Small intestine (tissue), 7 donors: ENCODE results near the gene FAM13B. TPM values are rescaled to one million over a fixed set of nuclear protein-coding genes. Genes with fewer than 3 reads are reported as not detected.
A peak's percentile ranks its signal among the peaks of the same experiment; 100 is the strongest.
"Not testable (repeated sequence)": the region's sequence is repeated elsewhere in the genome, so short reads cannot be mapped to it uniquely, and the experiment has no call there.

ENCODE experiments used
- DNase-seq, 2 donors: peaks; one replicate each; pipeline versions ENCODE4 v3.0.0 to v3.0.0-alpha.2; 2013
- FAIRE-seq: peaks from 2 replicates; lab custom pipeline; 2012; peaks lifted over from hg19 to GRCh38; lab: Jason Lieb, UNC
- H3K27ac ChIP-seq, 3 donors: one replicate each; pipeline ENCODE4 v1.5.1; 2013; ENCODE audit warnings: low read length in 2 of 3, mild to moderate bottlenecking in 2 of 3, control low read depth in 1 of 3, inconsistent platforms in 1 of 3, low read depth in 1 of 3, moderate library complexity in 1 of 3
- H3K27me3 ChIP-seq, 3 donors: one replicate each; pipeline ENCODE4 v1.6.1; 2013; ENCODE audit warnings: low read length in 3 of 3, inconsistent platforms in 1 of 3; ENCODE audit not compliant: control insufficient read depth in 3 of 3, insufficient read depth in 3 of 3
- H3K36me3 ChIP-seq, 3 donors: one replicate each; pipeline ENCODE4 v1.6.1; 2013; ENCODE audit warnings: low read length in 3 of 3, inconsistent platforms in 1 of 3, low read depth in 1 of 3, mild to moderate bottlenecking in 1 of 3, moderate library complexity in 1 of 3; ENCODE audit not compliant: control insufficient read depth in 3 of 3, insufficient read depth in 2 of 3
- H3K4me1 ChIP-seq, 3 donors: one replicate each; pipeline ENCODE4 v1.6.1; 2013; ENCODE audit warnings: low read length in 2 of 3, inconsistent platforms in 1 of 3, low read depth in 1 of 3, mild to moderate bottlenecking in 1 of 3, moderate library complexity in 1 of 3; ENCODE audit not compliant: control insufficient read depth in 3 of 3, insufficient read depth in 2 of 3
- H3K4me3 ChIP-seq, 3 donors: one replicate each; pipeline ENCODE4 v1.5.1; 2013; ENCODE audit warnings: low read length in 3 of 3, control low read depth in 1 of 3, inconsistent platforms in 1 of 3, low read depth in 1 of 3, mild to moderate bottlenecking in 1 of 3, moderate library complexity in 1 of 3
- H3K9me3 ChIP-seq, 2 donors: one replicate each; pipeline ENCODE4 v1.6.1; 2013; ENCODE audit warnings: low read depth in 1 of 2, low read length in 1 of 2; ENCODE audit not compliant: control insufficient read depth in 2 of 2, insufficient read depth in 1 of 2
- WGBS, 3 donors: extraction: QIAGEN DNeasy Blood & Tissue Kit; methylation state at CpG; one replicate each; pipeline ENCODE4 v1.1.7; 2013; 5-methylcytosine and 5-hydroxymethylcytosine counted together
- polyA plus RNA-seq, 4 donors: library from polyadenylated mRNA; stranded (reverse) in 3 of 4; unstranded in 1 of 4; fragments of 200-250 nt in 3 of 4; fragments of 120-200 nt in 1 of 4; gene quantifications; one replicate each; pipeline versions ENCODE4 v1.2.1 to v1.2.3, GENCODE V29; 2013
- donor health status: healthy with polysubstance abuse.
- donor health status: control.
- donor health status: control.
- donor health status: Bipolar disorder and iron deficiency.
- donor health status: healthy.

FAM13B gene
- polyA plus RNA-seq, 4 donors, result 5.8 to 21.9 (median 8.8) TPM

DNA sequence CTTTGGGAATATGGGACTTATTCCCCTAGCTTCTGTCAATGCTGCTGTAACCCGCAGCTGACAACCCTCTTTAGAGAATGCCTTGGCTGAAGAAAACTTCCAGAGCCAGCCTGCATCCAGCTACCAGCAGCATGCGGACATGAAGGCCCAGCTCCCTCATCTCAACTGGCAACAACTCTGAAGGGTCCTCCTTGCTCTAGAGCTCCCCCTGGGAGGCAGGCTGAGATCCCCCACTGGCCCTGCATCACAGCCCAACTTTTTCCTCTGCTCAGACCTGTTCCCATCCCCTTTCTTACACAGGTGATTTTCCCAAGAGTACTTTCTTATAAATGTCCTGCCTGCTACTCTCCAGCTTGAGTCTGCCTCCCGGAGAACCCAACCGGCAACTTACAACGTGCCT is 32.2 kb upstream of the FAM13B start:
- Histone ChIP-seq H3K27ac (no peak overlapping the region), H3K27me3 (no peaks in the 10 kb centered on the region), H3K36me3 (no peaks in the 10 kb centered on the region), H3K4me1 (no peaks in the 10 kb centered on the region), H3K4me3 (no peak overlapping the region), H3K9me3 (no peaks in the 10 kb centered on the region)
- no peak for DNase-seq
- no peak for FAIRE-seq
- WGBS, 3 donors, result 77 to 85% (median 85%) methylated on average over 5 of the region's 5 CpGs

DNA sequence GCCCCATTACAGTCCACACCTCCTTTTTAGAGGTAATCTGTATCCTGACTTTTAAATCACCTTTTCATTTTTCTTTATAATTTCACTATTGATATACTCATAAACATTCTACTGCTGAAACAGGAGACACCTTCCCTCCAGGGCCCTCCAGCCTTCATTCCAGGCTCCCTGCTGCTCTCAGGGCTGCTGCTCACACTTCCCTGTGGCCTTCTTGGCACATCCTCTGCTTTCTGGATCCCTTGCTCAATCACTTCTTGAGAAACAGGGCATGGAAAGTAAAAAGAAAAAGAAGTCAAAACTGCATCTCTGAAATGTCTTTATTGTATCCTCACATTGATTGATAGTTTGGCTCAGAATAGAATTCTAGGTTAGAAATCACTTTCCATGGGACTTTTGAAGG is 31.6 kb upstream of the FAM13B start:
- Histone ChIP-seq H3K27ac (no peak overlapping the region), H3K27me3 (no peaks in the 10 kb centered on the region), H3K4me3 (no peak overlapping the region), H3K4me1 (no peaks in the 10 kb centered on the region), H3K36me3 (no peaks in the 10 kb centered on the region), H3K9me3 (no peaks in the 10 kb centered on the region)
- DNase-seq, result no peak
- FAIRE-seq, result no peak

DNA sequence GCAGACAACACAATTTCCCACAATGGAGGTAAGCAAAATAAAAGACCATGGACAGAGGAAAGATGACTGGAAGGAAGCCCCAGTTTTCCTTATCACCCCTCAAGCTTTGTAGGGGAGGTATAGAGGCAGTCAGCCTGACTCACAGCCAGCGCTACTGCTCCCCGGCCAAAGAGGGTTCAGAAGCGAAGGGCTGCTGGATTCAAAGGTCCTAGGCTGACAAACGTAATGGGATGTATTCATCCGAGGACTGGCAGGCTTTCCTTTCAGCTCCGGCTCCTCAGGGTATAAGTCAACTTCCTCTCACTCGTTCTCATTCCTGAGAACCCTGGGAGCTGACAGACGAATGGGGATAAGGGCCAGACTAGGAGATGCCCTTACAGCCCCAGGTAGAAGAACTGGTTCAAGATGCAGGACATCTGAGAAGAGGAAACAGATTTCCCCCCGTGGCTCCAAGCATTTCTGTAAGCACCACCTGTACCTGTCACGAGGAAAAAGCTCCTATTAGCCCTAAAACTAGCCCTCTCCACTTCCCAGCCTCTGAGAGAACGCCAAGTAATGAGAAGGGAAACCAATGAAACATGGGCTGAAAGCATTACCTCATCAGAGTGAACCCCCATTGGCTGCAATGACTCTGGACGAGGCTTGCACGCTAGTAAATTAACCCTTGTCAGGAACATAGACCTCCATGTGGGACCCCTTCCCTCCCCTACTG is 22.1 kb upstream of the FAM13B start:
- H3K27ac ChIP-seq, result no peak overlapping the region
- peaks cover 3 to 14% (median 5%) of the 10 kb centered on the region in 3 donors for H3K4me1 ChIP-seq
- no peaks in the 10 kb centered on the region for H3K9me3 ChIP-seq
- FAIRE-seq (no peak), DNase-seq (peak; percentile 30 to 44)
- H3K4me3 ChIP-seq, result no peak overlapping the region
- 16 to 40% (median 39%) methylated on average over 13 of the region's 13 CpGs for WGBS, 3 donors
- no peaks in the 10 kb centered on the region for H3K36me3 ChIP-seq
- H3K27me3 ChIP-seq, result no peaks in the 10 kb centered on the region

DNA sequence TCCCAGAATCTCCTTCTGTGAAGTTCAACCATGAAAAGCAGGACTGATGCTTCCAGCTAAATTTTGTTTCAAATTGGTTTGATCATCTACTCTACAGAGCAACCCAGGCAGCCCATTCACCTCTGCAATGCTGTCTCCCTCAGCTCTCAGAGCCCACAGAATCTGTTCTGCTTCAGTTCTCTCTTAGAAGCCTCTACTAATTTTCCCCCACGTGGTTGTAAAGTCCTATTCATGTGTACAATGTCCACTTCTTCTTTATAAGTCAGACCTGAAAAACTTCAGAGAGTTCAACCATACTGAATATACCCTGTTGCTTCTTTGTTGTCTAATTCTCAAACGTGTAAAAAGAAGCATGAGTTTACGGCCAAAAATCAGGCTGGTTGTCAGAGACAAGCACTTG is 21.3 kb upstream of the FAM13B start:
- Histone ChIP-seq H3K36me3 (no peaks in the 10 kb centered on the region), H3K4me3 (no peak overlapping the region), H3K4me1 (peaks cover 3 to 14% (median 5%) of the 10 kb centered on the region in 3 donors), H3K27ac (no peak overlapping the region), H3K9me3 (no peaks in the 10 kb centered on the region), H3K27me3 (no peaks in the 10 kb centered on the region)
- FAIRE-seq (no peak), DNase-seq (no peak)
- 34 to 49% (median 35%) methylated on average over 3 of the region's 3 CpGs for WGBS, 3 donors

DNA sequence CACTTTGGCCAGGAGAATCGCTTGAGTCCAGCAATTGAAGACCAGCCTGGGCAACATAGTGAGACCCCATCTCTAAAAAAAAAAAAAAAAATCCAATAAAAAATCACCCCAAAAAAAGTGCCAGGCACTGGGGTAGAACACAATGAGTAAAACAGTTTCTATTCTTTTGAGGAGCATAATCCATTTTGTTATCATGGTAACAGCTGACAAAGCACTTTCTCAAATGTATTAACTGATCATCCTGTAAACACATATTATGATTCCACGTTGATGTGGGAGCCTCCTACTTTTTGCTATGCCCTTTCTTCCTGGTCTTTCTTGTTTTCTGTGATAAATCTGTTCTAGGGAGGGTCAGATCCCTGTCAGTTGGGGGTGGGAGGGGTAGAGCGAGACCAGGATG is 20.7 kb upstream of the FAM13B start:
- WGBS, 3 donors, result 39 to 61% (median 56%) methylated on average over 3 of the region's 3 CpGs
- Histone ChIP-seq H3K9me3 (no peaks in the 10 kb centered on the region), H3K27ac (no peak overlapping the region), H3K4me3 (no peak overlapping the region), H3K36me3 (no peaks in the 10 kb centered on the region), H3K4me1 (peaks cover 3 to 14% (median 5%) of the 10 kb centered on the region in 3 donors), H3K27me3 (no peaks in the 10 kb centered on the region)
- DNase-seq, result peak; percentile 13 to 22
- no peak for FAIRE-seq

DNA sequence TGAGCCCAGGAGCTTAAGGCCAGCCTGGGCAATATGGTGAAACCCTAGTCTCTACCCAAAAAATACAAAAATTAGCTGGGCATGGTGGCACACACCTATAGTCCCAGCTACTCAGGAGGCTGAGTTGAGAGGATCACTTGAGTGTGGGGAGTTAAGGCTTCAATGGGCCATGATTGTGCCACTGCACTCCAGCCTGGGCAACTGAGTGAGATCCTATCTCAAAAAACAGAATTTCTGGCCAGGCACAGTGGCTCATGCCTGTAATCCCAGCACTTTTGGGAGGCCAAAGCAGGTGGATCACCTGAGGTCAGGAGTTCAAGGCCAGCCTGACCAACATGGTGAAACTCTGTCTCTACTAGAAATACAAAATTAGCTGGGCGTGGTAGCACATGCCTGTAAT is 19.8 kb upstream of the FAM13B start:
- FAIRE-seq, H3K36me3 ChIP-seq: not testable (repeated sequence)

GRCh38 chr5:138051441-138052296 is 18.8 kb upstream of the FAM13B start:
- no peak overlapping the region for H3K27ac ChIP-seq
- H3K9me3 ChIP-seq, result no peaks in the 10 kb centered on the region
- DNase-seq (peak; percentile 20 to 38), FAIRE-seq (no peak)
- 35 to 66% (median 44%) methylated on average over 9 of the region's 9 CpGs for WGBS, 3 donors
- H3K4me3 ChIP-seq, result no peak overlapping the region
- no peaks in the 10 kb centered on the region for H3K27me3 ChIP-seq
- H3K4me1 ChIP-seq, result peaks cover 3 to 14% (median 5%) of the 10 kb centered on the region in 3 donors
- H3K36me3 ChIP-seq, result no peaks in the 10 kb centered on the region

More for the DNA sequence above, 19.8 kb upstream of the FAM13B start:
- not testable (repeated sequence) for H3K27me3 ChIP-seq, DNase-seq, H3K4me3 ChIP-seq, H3K9me3 ChIP-seq, H3K27ac ChIP-seq
- peaks cover 3 to 14% (median 5%) of the 10 kb centered on the region in 3 donors for H3K4me1 ChIP-seq
- WGBS, 3 donors, result 89 to 92% (median 92%) methylated on average over 1 of the region's 1 CpG

DNA sequence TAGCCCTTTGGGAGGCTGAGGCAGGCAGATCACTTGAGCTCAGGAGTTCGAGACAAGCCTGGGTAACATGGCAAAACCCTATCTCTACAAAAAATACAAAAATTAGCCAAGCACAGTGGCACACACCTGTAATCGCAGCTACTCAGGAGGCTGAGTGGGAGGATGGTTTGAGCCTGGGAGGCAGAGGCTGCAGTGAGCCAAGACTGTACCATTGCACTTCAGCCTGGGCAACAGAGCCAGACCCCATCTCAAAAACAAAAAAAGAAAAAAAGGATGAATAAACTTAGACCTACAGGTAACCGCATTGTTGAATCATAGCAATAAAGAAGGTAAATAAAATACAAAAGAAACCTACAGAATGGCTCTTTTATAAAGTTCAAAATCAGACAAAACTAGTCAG is 12.4 kb upstream of the FAM13B start:
- WGBS, 3 donors, result 95 to 98% (median 97%) methylated on average over 3 of the region's 3 CpGs
- H3K36me3 ChIP-seq, H3K9me3 ChIP-seq, DNase-seq, H3K4me1 ChIP-seq, H3K27me3 ChIP-seq, FAIRE-seq, H3K4me3 ChIP-seq, H3K27ac ChIP-seq: not testable (repeated sequence)
